Measurements from ENCODE around the gene UGT3A2.

DNA sequence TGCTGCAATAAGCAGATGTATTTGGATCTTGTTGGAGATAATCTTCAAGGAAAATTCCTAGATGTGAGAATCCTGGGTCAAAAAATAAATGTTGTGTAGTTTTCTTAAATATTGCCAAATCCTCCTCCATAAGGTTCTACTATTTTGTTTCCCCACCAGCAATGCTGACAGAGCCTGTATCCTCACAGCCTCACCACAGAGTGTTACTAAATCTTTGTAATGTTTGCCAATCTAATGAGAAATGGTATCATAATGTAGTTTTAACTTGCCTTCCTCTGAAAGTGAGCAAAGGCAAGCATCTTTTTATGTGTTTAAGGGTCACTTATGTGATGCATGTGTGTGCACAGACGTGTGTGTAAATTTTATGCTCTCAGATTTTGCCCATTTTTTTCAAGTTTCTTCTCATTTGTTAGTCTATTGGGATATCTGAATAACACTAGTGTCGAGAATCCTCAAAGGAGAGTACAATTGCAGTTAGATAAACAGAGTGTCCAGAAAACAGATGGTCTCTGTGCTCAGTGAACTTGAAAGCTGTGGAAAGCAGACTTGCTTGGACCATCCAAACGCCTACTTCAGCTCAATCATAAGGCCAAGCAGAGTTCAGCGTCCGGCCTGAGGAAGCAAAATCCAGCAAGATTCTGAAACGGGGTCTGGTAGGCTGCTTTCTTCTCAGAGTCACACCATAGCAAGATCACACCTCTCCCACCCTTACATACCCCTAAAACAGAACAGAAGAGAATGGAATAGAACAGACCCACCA, 39.8 kb downstream of the UGT3A2 start:
- TF ChIP-seq, protein P1, sequence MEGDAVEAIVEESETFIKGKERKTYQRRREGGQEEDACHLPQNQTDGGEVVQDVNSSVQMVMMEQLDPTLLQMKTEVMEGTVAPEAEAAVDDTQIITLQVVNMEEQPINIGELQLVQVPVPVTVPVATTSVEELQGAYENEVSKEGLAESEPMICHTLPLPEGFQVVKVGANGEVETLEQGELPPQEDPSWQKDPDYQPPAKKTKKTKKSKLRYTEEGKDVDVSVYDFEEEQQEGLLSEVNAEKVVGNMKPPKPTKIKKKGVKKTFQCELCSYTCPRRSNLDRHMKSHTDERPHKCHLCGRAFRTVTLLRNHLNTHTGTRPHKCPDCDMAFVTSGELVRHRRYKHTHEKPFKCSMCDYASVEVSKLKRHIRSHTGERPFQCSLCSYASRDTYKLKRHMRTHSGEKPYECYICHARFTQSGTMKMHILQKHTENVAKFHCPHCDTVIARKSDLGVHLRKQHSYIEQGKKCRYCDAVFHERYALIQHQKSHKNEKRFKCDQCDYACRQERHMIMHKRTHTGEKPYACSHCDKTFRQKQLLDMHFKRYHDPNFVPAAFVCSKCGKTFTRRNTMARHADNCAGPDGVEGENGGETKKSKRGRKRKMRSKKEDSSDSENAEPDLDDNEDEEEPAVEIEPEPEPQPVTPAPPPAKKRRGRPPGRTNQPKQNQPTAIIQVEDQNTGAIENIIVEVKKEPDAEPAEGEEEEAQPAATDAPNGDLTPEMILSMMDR (IDR thresholded peaks at IDR 0.05; ENCODE audit: poor library complexity) = no peak
- TF ChIP-seq EZH2 (IDR thresholded peaks at IDR 0.05; ENCODE audit: borderline replicate concordance) = no peak
